CD4-positive, alpha-beta T cell treated with Interleukin-2 at 100 ng/mL for 4 hours (primary cell): ENCODE results near the gene UPF2.

ENCODE experiments used
- DNase-seq: peaks from one replicate; pipeline ENCODE4 v3.0.0-alpha.2; 2020; ENCODE audit warnings: low spot score

UPF2 gene

GRCh38 chr10:11962176-11962575, 80.4 kb downstream of the UPF2 start:
- DNase-seq = no peak

- no peak for DNase-seq
These were observed 80.8 kb downstream of the UPF2 start for GRCh38 chr10:11961771-11962170.

- DNase-seq = no peak
These were observed 82.6 kb downstream of the UPF2 start for GRCh38 chr10:11959966-11960365.

GRCh38 chr10:11958956-11959355, 83.7 kb downstream of the UPF2 start:
- no peak for DNase-seq

- DNase-seq = no peak
These were observed 90.9 kb downstream of the UPF2 start for GRCh38 chr10:11951695-11952094.

- DNase-seq = no peak
These were observed 92.1 kb downstream of the UPF2 start for GRCh38 chr10:11950325-11951018.

GRCh38 chr10:11949152-11949551, 93.5 kb downstream of the UPF2 start:
- no peak for DNase-seq

GRCh38 chr10:11946652-11947051, 96.0 kb downstream of the UPF2 start:
- DNase-seq = no peak

- DNase-seq = no peak
These were observed 106.0 kb downstream of the UPF2 start for GRCh38 chr10:11936389-11937152.

- DNase-seq = no peak
These were observed 108.3 kb downstream of the UPF2 start for GRCh38 chr10:11934262-11934661.

GRCh38 chr10:11933577-11934223, 108.9 kb downstream of the UPF2 start:
- no peak for DNase-seq

GRCh38 chr10:11931038-11931437, 111.6 kb downstream of the UPF2 start:
- no peak for DNase-seq

GRCh38 chr10:11930312-11930978, 112.2 kb downstream of the UPF2 start:
- DNase-seq = no peak

- DNase-seq = no peak
These were observed 114.9 kb downstream of the UPF2 start for GRCh38 chr10:11927746-11928145.

- DNase-seq = no peak
These were observed 120.7 kb downstream of the UPF2 start for GRCh38 chr10:11921800-11922392.

- DNase-seq = no peak
These were observed 123.3 kb downstream of the UPF2 start for GRCh38 chr10:11919271-11919670.

- no peak for DNase-seq
These were observed 124.2 kb downstream of the UPF2 start for GRCh38 chr10:11918384-11918783.

GRCh38 chr10:11913079-11913641, 129.4 kb downstream of the UPF2 start:
- no peak for DNase-seq

- DNase-seq = no peak
These were observed 132.5 kb downstream of the UPF2 start for GRCh38 chr10:11910102-11910501.

- DNase-seq = no peak
These were observed 133.0 kb downstream of the UPF2 start for GRCh38 chr10:11909618-11910017.

GRCh38 chr10:11908991-11909390, 133.6 kb downstream of the UPF2 start:
- DNase-seq = no peak

GRCh38 chr10:11908536-11908935, 134.1 kb downstream of the UPF2 start:
- no peak for DNase-seq
